Left hindlimb (tissue), 1 donor: ENCODE measurements around the gene PDIK1L.
"Not testable (repeated sequence)": the region's sequence is repeated elsewhere in the genome, so short reads cannot be mapped to it uniquely, and the experiment has no call there.

ENCODE experiments used
- DNase-seq: peaks from one replicate; pipeline ENCODE4 v3.0.0-alpha.2; 2018

The PDIK1L gene

DNA sequence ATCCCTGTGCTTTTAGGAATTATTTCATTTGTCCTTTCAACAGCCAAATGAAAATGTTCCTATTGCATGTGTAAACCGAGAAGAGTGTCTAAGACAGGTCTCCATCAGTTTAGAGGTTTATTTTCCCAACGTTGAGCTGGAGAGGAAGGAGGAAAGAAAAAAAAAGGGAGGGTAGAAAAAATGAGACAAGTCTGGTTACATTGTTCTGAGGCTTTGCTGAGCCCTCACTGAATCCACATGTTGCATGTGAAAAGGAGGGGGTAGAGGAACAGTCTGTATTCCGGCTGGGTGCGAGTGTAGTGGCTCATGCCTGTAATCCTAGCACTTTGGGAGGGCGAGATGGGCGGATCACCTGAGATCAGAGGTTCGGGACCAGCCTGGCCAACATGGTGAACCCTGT, 19.2 kb upstream of the PDIK1L start:
- DNase-seq, result no peak

DNA sequence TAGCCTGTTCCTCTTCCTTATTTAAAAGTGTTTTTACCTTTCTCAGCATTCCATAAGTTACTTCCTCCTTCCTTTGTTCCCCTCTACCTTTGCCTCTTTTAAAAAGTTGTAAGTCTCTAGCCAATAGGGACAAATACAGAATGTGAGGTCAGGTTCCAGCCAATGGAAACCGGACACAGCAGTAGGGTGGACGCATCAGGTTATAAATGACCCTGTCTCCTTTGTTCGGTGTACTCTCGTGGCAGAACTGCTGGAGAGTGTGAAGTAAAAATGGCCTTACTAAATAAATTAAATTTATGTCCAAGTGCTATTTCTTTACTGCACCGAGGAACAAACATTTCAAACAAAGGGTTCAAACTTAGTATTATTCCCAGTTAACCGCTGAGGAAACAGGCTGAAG, 18.1 kb upstream of the PDIK1L start:
- not testable (repeated sequence) for DNase-seq

DNA sequence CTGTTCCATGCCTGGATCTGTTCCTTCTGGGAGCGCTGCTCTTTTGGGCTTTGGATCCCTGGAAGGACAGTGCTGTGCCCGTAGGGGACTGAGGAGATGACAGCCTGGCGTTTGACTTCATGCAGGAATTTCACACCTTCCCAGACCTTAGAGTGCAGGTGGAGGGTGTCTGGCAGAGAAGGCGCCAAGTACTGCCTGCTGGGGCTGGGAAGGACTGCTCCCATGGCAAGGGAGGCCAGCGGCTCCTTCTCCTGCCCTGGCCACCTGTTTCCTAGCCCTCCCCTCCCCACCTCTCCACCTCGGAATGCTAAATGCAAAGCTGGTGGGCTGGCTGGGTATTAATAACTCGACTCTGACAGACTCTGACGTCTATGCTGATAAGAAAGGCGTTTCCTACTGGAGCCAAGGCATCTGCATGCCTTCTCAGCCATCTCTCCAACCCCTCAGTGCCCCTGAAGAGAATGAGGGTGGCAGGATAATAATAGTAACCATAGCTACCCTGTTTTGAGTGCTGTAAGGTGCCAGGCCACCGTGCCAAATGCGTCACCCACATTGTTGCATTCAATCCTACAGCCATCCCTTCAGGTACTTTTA, 17.5 kb upstream of the PDIK1L start:
- no peak for DNase-seq

DNA sequence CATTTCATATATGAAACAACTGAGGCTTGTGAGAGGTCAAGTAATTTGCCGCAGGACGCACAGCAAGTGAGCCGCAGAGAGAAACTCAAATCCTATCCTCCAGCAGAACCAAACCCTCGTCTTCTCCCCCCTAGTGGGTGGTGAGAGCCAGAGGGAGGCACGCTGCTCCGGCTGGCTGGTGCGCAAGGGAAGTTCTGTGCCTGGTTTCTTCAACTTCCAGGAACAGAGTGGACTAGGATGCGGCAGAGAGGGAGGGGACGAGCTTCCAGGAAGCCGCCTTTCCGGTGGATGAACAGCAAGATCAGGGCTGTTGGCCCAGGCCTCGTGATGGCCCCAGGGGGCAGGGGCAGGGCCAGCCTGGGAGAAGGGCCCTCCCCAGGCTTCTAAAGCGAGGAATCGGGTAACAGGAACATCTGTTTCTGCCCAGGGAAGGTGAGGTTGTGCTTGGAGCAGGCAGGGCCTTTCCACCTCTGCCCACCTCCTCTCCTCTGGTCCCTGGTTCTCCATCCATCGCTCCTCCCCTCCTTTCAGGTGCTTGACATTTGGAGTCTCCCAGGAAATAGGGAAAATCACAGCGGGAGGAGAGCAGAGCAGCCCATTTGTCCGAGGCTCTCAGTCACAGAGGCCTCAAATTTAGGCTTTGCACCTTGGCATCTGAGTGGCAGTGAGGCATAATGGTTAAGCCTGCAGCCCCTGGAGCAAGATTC, 16.8 kb upstream of the PDIK1L start:
- peak; percentile 50 for DNase-seq

DNA sequence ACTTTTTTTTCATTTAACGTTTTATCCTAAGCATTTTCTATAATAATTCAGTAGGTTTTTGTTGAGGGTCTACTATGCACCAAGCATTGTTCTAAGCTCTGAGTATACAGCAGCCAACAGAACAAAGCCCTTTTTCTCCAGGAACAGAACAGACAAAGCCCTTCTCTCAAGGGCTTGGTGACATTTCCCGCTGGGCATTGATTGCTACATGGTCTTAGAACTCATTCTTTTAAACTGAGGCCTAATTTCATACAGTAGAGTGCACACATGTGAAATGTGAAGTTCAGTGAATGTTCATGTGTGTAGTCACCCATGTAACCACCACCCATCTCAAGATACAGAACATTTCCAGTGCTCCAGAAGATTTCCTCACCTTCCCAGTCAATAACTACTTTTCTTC, 15.2 kb upstream of the PDIK1L start:
- no peak for DNase-seq

DNA sequence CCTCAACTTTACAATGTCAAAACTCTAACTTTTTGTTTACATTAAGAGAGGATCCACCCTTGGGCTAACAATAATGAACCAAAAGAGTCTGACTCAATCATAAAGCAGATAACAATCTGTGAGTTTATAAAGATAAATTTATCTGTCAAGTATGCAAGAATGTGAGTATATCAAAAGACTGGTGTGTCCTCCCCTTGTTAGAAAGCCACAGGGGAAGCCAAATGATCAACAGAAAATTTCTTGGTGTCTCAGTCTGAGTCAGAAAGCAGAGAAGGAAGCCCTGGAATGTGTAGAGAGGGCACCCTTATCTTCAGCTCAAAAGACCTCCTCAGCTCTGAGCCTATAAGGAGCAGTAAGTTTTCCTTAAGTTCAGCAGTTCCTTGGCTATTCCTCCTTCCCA, 13.9 kb upstream of the PDIK1L start:
- DNase-seq, result no peak

DNA sequence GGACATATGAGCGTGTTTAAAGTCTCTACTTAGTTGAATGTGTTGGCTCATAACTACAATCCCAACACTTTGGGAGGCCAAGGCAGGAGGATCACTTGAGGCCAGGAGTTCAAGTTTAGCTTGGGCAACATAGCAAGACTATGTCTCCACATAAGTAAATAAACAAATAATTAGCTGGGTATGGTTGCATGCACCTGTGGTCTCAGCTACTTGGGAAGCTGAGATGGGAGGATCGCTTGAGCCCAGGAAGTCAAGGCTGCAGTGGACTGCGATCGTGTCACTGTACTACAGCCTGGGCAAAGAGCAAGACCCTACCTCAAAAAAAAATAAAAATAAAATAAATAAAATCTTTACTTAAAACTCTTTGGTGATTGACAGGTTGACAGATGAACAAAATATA, 13.0 kb upstream of the PDIK1L start:
- DNase-seq, result no peak

DNA sequence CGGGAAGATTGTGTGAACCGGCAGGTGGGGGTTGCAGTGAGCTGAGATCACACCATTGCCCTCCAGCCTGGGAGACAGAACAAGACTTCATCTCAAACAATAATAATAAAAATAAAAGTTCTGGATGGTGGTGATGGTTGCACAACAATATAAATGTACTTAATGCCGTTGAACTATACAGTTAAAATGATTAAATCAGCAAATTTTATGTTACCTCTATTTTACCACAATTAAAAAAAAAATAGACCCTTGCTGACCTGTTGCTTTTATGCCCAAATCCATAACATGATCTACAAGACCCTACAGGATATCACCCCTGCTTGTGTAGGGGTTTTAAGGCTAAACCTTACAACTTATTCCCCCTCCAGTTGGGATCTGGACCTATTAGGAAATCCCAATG, 11.8 kb upstream of the PDIK1L start:
- no peak for DNase-seq

DNA sequence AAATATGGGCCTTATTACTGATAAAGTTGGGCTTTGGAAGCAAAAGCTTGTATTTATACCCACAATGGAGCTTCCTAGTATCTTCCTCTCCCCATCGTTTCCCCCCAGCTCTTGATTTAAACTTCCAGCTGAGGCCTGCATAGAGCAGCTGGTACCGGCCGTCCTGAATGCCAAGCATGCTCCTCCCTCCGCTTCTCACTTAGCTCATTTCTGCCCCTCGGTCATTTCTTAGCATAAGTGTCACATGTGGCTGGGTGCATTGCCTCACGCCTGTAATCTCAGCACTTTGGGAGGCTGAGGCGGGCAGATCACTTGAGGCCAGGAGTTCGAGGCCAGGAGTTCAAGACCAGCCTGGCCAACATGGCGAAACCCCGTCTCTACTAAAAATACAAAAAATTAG, 11.4 kb upstream of the PDIK1L start:
- DNase-seq, result not testable (repeated sequence)

DNA sequence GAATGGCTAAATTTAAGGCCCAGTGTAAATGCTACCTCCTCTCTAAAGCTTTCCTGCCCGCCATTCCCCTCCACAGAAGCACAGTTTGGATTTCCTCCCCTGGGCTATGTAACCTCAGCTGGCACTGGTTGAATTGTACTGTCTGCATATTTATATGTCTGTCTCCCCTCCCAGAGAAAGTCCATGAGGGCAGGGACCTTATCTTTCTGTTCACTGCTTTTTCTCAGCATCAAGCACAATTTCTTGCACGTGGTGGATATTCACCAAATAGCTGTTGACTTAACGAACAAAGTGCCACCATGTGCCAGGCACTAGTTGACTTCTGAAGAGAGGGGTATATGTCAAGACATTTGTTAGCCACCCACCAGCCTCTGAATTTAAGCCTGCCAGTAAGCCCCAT, 9.5 kb upstream of the PDIK1L start:
- no peak for DNase-seq

DNA sequence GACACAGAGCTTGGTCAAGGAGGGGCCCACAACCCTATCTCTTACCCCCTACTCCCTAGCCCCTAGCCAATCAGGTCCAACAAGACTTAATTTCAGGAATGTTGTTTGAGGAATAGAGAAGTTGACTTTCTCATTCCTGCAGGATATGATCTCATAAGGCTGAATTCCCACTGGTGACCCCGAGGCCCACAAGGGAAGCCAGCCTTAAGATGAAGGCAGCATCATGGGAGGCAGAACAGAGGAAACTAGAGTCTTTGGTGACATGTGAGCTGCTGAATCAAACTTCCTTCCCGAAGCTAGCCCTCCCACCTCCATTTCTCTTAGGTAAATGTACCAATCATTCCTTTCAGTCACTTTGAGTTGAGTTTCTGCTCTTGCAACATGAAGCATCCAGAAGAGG, 9.1 kb upstream of the PDIK1L start:
- DNase-seq, result no peak

DNA sequence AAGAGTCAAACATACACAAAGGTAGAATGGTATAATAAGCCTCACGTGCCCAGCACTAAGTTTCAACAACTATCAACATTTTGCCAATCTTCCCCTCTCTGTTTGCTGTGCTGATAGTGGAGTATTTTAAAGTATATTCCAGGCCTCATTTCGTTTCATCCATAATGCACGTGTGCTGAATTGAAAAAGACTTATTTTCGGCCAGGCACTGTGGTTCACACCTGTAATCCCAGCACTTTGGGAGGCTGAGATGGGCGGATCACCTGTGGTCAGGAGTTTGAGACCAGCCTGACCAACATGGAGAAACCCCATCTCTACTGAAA, 6.4 kb upstream of the PDIK1L start:
- DNase-seq, result not testable (repeated sequence)

DNA sequence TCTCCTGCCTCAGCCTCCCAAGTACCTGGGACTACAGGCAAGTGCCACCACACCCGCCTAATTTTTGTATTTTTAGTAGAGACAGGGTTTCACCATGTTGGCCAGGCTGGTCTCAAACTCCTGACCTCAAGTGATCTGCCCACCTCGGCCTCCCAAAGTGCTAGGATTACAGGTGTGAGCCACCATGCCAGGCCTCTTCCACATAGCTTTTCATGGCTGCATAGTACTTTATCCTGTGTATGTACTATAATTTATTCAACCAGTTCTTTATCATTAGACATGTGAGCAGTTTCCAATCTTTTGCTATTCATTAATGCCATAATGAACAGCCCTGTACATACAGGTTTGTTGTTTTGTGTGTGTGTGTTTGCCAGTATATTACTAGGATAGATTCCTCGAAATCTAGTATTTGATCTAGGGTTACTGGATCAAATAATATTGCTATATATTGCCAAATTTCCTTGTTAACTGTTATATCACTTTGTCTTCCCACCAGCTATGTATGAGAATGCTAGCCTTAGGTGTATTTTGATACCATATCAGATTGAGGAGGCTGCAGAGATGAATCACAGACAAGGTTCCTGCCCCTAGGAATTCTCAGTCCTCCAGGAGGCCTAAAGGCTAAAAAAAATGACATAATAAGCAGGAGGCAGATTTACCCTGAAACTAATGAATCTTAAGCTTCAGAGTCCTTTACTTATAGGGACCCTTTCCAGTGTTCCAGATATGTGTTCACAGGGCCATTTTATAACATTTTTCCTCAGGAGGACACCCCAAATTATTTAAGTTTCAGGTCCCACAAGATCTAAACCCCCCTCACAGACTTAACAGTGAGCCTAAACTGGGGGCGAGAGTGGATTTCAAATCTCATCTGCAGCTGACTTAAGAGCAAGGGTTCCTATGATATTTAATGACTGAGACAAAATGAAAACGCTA, 2.1 kb upstream of the PDIK1L start:
- DNase-seq, result no peak

DNA sequence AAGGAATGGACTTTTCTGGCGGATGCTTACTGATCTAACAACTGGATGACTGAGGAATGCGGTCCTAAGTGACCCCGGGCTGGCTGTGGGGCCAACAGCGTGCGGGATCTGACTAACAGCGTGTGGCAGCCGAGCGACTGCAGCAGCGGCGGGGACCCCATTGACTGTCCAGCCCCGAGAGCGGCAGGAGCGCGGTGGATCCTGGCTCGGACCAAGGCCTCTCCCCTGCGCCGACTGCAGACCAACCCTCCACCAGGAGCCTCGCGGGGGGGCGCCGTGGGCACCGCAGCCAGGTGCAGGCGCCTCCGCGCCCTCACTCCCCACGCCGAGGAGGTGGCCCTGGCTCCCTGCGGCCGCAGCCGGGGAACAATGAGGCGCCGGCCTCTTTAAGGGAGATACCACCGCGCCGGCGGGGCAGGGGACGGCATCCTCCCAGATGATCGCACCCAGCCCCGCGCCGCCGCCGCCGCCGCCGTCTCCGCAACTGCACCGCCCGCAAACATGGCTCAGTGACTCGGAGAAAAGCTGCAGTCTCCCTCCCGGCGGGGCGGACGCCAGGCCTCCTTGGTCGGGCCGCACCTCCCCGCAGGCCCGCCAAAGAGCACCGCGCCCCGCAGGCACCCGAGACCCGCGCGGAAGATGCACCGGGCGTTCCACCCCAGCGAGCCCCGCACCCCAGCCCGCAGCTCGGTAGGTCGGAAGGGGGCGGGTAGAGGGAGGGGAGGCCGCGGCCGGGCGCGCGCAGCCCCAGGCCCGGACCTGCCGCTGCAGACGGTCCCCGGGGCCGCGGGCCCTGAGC, 694 bp upstream of the PDIK1L start:
- peak; percentile 75 for DNase-seq

DNA sequence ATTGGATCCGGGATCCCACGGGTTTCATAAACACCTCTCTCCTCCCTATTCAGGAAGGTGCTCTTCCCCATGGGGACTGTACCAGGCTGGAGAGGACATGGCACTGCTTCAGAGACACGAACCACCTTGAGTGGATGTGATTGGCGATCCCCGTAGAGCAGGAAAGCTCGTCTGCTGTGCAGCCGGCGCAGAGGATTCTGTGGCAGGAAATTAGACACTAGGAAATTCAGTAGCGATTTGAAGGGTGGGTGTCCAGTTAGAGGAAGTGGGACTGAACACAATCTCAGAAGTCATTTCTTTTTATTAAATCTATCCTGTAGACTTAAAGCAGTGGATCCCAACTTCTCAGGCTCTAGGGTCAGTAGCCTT, 767 bp downstream of the PDIK1L start:
- DNase-seq, result no peak

DNA sequence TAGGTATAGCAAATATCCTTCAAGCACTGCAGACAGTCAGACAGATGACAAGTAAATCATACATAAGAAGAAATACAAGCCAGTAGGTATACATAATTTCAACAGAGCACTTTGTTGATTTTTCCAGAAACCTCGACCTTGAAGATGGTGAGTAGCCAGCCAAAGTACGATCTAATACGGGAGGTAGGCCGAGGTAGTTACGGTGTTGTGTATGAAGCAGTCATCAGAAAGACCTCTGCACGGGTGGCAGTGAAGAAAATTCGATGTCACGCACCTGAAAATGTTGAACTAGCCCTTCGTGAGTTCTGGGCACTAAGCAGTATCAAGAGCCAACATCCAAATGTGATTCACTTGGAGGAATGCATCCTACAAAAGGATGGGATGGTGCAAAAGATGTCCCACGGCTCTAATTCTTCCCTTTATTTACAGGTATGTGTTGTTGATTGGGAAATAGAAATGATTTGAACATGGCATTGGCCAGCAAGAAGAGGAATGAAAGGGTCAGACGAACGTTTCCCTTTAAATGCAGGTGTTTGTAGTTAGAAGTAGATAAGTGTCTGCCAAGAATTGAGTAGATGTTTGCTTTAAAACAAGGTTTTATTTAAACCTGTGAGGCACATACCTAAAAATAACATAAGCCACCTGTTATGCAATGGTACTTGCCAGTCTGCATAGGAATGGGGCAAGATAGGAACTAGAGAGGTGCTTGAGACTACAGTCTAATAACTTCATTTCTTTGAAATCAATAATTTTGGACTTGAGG, 2.7 kb downstream of the PDIK1L start:
- DNase-seq, result no peak

DNA sequence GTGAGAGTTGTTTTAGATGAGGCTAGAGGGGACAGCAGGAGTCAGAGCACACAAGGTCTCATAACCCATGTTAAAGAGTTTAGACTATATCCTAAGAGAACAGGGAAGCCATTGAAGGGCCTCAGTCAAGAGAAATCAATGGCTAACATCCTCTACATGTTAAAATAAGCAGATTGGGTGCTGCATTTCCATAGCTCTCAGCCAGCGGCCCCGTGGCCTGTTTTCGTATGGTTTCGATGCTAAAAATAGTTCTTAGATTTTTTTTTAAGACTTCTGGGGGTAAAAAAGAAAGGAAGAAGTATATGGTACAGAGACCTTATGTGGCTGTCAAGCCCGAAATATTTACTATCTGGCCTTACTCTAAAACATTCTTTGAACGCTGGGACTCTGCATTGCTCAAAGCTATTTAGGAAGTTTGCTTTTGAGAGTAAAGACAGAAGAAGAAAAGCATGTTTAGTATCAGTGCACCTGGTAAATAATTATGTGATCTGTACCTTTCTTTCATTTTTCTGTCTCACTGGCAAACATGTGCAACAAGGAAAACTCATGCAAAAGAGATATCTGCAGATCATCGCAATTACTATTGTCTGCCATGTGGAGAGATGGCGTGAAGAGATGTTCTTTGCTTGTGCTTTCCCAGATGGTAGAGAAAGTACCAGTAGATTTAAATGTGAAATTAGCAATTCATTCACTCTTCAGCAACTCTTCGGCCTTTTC, 8.4 kb downstream of the PDIK1L start:
- DNase-seq, result no peak

DNA sequence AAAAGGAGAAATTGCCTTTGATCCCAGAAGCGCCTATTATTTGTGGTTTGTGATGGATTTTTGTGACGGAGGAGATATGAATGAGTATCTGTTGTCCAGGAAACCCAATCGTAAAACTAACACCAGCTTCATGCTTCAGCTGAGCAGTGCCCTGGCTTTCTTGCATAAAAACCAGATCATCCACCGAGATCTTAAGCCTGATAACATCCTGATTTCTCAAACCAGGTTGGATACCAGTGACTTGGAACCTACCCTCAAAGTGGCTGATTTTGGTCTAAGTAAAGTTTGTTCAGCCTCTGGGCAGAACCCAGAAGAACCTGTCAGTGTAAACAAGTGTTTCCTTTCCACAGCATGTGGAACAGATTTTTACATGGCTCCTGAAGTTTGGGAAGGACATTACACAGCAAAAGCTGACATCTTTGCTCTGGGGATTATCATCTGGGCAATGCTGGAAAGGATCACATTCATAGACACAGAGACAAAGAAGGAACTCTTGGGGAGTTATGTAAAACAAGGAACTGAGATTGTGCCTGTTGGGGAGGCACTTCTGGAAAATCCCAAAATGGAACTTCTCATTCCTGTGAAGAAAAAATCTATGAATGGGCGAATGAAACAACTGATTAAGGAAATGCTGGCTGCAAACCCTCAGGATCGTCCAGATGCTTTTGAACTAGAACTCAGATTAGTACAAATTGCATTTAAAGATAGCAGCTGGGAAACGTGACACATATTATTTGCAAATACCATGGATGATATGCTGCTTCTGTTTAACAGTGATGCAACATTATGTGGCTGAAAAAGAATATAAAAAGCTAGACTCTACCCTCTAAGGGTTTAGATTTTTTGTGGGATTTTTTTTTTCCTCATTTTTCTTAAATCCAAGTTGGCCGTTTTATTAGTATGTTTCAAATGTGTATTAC, 10.5 kb downstream of the PDIK1L start:
- no peak for DNase-seq

DNA sequence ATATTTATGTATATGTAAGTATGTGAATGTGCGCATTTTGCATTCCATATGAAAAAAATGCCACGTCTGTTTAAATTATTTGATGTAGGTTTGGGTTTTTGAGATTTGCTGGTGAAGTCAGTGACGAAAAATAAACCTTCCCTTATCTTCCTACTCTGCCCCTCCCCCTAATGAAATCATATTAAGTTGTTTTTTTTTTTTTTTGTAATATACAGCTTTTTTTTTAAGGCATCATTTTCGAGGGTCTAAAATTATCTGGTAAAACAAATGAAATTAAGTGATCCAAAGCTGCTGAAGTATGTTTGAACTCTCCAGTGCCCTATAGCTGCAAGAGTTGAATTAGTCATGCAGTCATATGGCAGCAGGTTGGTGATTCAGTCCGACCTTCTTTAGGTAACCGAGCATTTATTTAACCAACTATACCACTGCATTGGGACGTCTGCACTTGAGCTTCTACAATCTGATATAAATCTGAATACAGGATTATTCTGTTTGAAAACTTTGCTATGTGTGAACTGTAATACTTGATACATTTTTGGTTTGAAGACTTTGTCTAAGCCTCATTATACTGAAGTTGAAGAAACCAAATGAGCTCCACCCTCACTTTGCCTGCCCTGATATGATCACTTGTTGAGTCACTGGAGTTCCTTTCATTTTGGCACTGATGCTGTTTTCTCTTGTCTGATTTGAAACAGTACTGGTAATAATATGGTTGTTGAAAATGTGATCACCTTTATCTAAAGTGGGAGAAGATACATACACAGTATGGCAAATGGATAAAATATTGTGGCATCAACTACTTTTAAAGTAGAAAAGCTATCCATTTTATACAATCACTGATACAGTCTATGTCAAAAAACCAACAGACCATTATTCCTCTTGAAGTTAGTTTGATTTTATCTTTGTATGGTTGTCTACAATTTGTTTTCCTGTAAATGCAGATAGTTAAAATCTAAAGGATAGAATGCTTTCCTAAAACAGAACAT, 11.7 kb downstream of the PDIK1L start:
- DNase-seq, result no peak
